Breast epithelium (tissue), 4 donors: ENCODE data around the gene ELMO3. TPM values are rescaled to one million over a fixed set of nuclear protein-coding genes. Genes with fewer than 3 reads are reported as not detected.

Experiments
- DNase-seq, 2 donors: peaks; one replicate each; pipeline ENCODE4 v3.0.0-alpha.2; 2019; ENCODE audit warnings: low spot score in 2 of 2
- H3K27ac ChIP-seq, 2 donors: fragments of 200-600 bp; sonication (generic) in 1 of 2; one replicate each; pipeline ENCODE4 v1.5.1; 2016 to 2019; ENCODE audit warnings: mild to moderate bottlenecking in 1 of 2
- H3K27me3 ChIP-seq, 2 donors: fragments of 200-600 bp; sonication (generic) in 1 of 2; one replicate each; pipeline versions ENCODE4 v1.5.1 to v1.6.0; 2017 to 2019; ENCODE audit warnings: control low read depth in 1 of 2, mild to moderate bottlenecking in 1 of 2
- H3K36me3 ChIP-seq: fragments of 200-600 bp; one replicate; pipeline ENCODE4 v1.5.1; 2019
- H3K4me1 ChIP-seq, 2 donors: fragments of 200-600 bp; sonication (generic); one replicate each; pipeline ENCODE4 v1.5.1; 2016 to 2019; ENCODE audit warnings: control low read depth in 1 of 2
- H3K4me3 ChIP-seq, 3 donors: fragments of 200-600 bp; sonication (generic); 1 replicate in 2 of 3; 2 replicates in 1 of 3; pipeline ENCODE4 v1.5.1; 2016 to 2019; ENCODE audit warnings: mild to moderate bottlenecking in 3 of 3, moderate library complexity in 2 of 3
- H3K9me3 ChIP-seq, 2 donors: fragments of 200-600 bp; sonication (generic) in 1 of 2; one replicate each; pipeline ENCODE4 v1.5.1; 2016 to 2019; ENCODE audit warnings: control low read depth in 1 of 2
- POLR2A ChIP-seq: fragments of 450-650 bp; IDR thresholded peaks from one replicate; pipeline ENCODE4 v1.6.1; 2016; ENCODE audit warnings: antibody characterized with exemption, mild to moderate bottlenecking, moderate library complexity
- POLR2AphosphoS5 ChIP-seq, 3 donors: sonication (generic); formaldehyde crosslinking; IDR thresholded peaks; one replicate each; pipeline ENCODE4 v1.6.1; 2017; ENCODE audit warnings: antibody characterized with exemption in 3 of 3
- intact Hi-C: fragments of 100-400 bp; cut with DNase I; formaldehyde crosslinking; loops from one replicate; pipeline ENCODE4 v1.15.1; 2023; ENCODE audit warnings: low total_unique reads
- total RNA-seq, 3 donors: library from RNA; depleted of rRNA; stranded (reverse); fragments of >200 nt; gene quantifications; one replicate each; pipeline ENCODE4 v1.1.0, GENCODE V29; 2016
- TF ChIP-seq, protein P1 (sequence below), 3 donors: fragments of 450-650 bp; IDR thresholded peaks; one replicate each; pipeline ENCODE4 v1.5.1; 2016 to 2017; ENCODE audit warnings: antibody characterized with exemption in 3 of 3, mild to moderate bottlenecking in 3 of 3, moderate library complexity in 3 of 3

ELMO3 gene, protein sequence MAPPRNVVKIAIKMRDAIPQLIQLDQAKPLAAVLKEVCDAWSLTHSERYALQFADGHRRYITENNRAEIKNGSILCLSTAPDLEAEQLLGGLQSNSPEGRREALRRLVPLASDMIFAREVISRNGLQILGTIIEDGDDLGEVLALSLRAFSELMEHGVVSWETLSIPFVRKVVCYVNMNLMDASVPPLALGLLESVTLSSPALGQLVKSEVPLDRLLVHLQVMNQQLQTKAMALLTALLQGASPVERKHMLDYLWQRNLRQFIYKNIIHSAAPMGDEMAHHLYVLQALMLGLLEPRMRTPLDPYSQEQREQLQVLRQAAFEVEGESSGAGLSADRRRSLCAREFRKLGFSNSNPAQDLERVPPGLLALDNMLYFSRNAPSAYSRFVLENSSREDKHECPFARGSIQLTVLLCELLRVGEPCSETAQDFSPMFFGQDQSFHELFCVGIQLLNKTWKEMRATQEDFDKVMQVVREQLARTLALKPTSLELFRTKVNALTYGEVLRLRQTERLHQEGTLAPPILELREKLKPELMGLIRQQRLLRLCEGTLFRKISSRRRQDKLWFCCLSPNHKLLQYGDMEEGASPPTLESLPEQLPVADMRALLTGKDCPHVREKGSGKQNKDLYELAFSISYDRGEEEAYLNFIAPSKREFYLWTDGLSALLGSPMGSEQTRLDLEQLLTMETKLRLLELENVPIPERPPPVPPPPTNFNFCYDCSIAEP
- 10 to 100 TPM in 2 of 3 donors, 1 to 10 TPM in 1; 1.1 to 35.0 (median 19.7) TPM for total RNA-seq

DNA sequence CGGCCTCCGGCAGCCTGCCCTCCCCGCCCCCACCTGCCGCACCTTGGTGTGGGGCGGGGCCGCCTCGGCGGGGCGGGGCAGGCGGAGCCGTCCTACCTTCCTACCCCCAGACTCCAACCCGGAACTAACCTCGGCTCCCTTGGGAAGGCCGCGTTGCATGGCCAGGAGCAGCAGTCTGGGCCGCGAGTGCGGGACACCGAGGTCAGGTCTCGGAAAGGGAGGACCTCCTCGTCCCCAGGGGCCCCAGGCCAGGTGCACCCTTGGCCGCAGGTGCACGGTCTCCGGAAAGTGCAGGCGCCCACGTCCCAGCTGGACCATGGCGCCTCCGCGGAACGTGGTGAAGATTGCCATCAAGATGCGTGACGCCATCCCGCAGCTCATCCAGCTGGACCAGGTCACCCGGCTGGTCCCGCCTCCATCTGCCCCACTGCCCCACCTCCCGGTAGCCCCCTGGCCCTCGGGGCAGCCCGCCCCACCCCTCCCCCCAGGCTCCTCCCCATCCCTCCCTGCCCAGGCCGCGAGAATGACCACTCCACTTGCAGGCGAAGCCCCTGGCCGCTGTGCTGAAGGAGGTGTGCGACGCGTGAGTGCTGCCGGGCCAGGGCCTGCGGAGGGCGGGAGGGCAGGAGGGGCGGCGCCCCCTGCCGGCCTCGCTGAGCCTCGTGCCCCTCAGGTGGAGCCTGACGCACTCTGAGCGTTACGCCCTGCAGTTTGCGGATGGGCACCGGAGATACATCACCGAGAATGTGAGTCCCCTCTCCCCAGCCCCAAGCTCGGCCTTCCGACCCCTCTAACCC lies at the start of gene ELMO3:
Gene ELMO3 (plus strand): TSS at position 121 of the 797 bp plus-strand sequence. CDS start 196 bp downstream, at position 317.
- H3K4me1 ChIP-seq, result peaks cover 0 to 11% of the 10 kb centered on the region in 2 donors
- intact Hi-C loops, result no loop called here
- DNase-seq, result peak in 1 of 2 donors; percentile 76
- peak within 1 kb of the TSS; percentile 41 to 75 for H3K27ac ChIP-seq
- H3K9me3 ChIP-seq, result no peaks in the 10 kb centered on the region
- no peak for TF ChIP-seq POLR2AphosphoS5 (IDR thresholded peaks at IDR 0.05)
- no peak for TF ChIP-seq POLR2A
- TF ChIP-seq, protein P1, sequence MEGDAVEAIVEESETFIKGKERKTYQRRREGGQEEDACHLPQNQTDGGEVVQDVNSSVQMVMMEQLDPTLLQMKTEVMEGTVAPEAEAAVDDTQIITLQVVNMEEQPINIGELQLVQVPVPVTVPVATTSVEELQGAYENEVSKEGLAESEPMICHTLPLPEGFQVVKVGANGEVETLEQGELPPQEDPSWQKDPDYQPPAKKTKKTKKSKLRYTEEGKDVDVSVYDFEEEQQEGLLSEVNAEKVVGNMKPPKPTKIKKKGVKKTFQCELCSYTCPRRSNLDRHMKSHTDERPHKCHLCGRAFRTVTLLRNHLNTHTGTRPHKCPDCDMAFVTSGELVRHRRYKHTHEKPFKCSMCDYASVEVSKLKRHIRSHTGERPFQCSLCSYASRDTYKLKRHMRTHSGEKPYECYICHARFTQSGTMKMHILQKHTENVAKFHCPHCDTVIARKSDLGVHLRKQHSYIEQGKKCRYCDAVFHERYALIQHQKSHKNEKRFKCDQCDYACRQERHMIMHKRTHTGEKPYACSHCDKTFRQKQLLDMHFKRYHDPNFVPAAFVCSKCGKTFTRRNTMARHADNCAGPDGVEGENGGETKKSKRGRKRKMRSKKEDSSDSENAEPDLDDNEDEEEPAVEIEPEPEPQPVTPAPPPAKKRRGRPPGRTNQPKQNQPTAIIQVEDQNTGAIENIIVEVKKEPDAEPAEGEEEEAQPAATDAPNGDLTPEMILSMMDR (IDR thresholded peaks at IDR 0.05), result peak in 2 of 3 donors; percentile 45 to 59
- peaks cover 8% of the 10 kb centered on the region for H3K36me3 ChIP-seq
- H3K4me3 ChIP-seq, result peak within 1 kb of the TSS in 2 of 3 donors; percentile 68 to 70
- no peaks in the 10 kb centered on the region for H3K27me3 ChIP-seq

DNA sequence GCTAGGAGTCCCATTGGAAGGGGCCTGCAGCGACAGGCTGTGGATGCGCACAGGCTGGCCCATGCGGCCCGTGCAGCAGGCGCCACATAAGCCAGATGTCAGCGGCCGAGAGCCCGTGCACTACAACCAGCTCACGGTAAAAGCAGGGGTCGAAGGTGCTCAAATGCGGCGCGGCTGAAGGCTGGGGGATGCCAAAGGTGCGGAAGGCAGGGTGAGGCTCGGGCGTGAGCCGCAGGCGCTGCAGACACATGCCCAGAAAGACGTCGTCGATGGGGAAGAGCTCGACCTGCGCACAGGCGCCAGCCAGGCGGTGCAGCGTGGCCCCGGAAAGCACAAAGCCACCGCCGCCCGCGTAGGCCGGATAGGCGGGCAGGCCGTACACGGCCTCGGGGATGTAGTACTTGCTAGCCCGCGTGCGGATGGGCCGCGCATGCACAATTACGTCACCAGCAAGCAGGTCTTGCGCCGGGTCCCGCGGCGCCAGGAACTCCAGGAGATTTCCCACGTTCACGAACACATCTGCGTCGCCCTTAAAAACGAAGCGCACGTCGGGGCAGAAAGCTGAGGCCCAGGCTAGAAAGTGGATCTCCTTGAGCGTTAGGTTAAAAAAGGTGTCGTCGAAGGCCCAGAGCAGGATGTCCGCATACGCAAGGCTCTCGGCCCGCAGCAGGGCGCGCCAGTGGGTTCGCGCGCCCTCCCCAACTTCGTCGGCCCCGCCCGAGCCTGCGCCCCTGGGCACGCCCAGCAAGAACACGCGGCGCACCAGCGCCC lies 49.5 kb upstream of the ELMO3 start:
- DNase-seq, result no peak
- Histone ChIP-seq H3K4me1 (peaks cover 0 to 5% of the 10 kb centered on the region in 2 donors), H3K9me3 (no peaks in the 10 kb centered on the region), H3K27me3 (no peaks in the 10 kb centered on the region), H3K36me3 (peaks cover 3% of the 10 kb centered on the region), H3K27ac (peak overlapping the region in 1 of 2 donors; percentile 81), H3K4me3 (peak overlapping the region in 1 of 3 donors; percentile 94)
- no peak for TF ChIP-seq POLR2AphosphoS5 (IDR thresholded peaks at IDR 0.05)
- TF ChIP-seq, protein P1 (IDR thresholded peaks at IDR 0.05), result no peak
- TF ChIP-seq POLR2A, result no peak
- intact Hi-C loops, result loop anchor here (10.0 kb wide), 2 partner anchors 155 to 185 kb away; partner anchors contain the start of gene CES3

DNA sequence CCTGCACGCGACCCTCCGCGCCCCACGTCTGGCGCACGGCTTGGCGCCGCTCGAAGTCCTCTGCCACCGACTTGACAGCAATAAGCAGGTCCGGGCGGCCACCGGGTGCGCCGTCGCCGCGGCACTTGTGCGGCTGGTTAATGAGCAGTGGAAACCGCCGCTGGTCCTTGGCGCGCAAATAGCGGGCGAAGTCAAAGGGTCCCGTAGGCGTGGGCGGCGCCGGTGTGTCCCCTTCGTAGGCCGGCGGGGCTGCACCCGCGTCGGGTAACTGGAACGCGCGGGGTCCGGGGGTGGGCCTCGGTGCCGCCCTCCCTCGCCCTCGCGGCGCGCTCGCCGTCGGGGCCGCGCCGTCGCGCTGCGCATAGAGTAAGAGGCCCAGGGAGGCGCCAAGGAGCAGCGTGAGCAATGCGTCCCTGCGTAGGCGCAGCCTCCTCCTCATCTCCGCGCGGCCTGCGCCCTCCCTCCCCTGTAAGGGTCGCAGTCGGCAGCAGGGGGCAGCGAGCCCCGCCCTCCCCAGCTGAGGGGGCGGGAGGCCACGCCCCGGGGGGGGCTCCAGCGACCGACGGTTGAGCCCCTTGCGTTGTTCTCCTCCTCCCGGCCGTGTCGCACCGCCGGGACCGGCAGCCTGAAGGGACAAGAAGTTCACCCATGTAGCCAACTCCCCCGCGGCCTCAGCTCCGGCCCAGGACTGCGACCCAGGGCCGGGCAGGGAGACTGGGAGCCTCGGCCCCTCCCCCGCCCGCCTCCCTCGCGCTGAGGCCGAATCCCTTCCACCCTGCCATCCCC lies 48.7 kb upstream of the ELMO3 start:
- no peaks in the 10 kb centered on the region for H3K36me3 ChIP-seq
- H3K9me3 ChIP-seq, result no peaks in the 10 kb centered on the region
- DNase-seq, result no peak
- peaks cover 0 to 9% of the 10 kb centered on the region in 2 donors for H3K4me1 ChIP-seq
- H3K27me3 ChIP-seq, result no peaks in the 10 kb centered on the region
- H3K27ac ChIP-seq, result peak overlapping the region; percentile 77 to 81
- H3K4me3 ChIP-seq, result peak overlapping the region; percentile 66 to 94 (median 69)
- intact Hi-C loops, result no loop called here
- TF ChIP-seq POLR2A (no peak), POLR2AphosphoS5 (IDR thresholded peaks at IDR 0.05) (peak in 1 of 3 donors; percentile 7)
- TF ChIP-seq, protein P1 (IDR thresholded peaks at IDR 0.05), result no peak

DNA sequence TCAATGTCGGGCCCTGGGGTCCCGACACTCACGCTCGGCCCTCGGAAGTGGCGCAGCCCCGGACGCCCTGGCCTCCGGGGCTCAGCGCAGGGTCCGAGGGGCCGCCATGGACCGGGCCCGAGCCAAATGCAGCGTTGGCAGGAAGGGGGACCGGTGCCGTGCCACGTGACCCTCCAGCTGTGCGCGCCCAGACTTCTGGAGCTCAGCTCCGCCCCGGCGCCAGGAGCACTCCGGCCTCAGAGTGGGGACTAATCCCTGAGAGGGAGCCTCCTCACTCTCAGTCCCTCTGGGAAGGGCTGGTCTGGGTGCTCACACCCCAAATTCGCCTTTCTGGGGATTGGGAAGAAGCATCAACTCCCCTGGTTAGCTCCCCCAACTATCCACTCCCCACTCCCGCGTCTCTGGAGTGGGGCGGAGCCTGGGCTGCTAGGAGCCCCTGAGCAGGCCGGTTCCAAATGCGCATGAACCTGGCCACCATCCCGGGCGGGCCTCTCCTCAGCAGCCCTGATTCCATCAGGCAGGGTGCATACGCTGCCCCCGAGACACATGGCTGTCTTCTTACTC lies 48.0 kb upstream of the ELMO3 start, which contains the start of gene B3GNT9:
Gene B3GNT9 (minus strand): TSS at position 166 of the 564 bp plus-strand sequence. CDS start 513 bp downstream, outside the sequence.
- DNase-seq, result peak in 1 of 2 donors; percentile 55
- H3K27ac ChIP-seq, result peak within 1 kb of the TSS; percentile 77 to 81
- TF ChIP-seq, protein P1 (IDR thresholded peaks at IDR 0.05), result no peak
- TF ChIP-seq POLR2AphosphoS5 (IDR thresholded peaks at IDR 0.05), result peak in 2 of 3 donors; percentile 9 to 21
- no peaks in the 10 kb centered on the region for H3K27me3 ChIP-seq
- H3K9me3 ChIP-seq, result no peaks in the 10 kb centered on the region
- H3K36me3 ChIP-seq, result no peaks in the 10 kb centered on the region
- intact Hi-C loops, result no loop called here
- peak within 1 kb of the TSS; percentile 66 to 94 (median 69) for H3K4me3 ChIP-seq
- H3K4me1 ChIP-seq, result peaks cover 0 to 9% of the 10 kb centered on the region in 2 donors
